IPS-18c (cell line): Measurements from ENCODE around the gene HMCN1.

Source experiments
- H3K4me3 ChIP-seq: 2 replicates; pipeline ENCODE4 v1.7.0; 2013; ENCODE audit warnings: low read depth, mild to moderate bottlenecking, low read length, moderate library complexity; ENCODE audit not compliant: insufficient read depth
- H3K9me3 ChIP-seq: one replicate; pipeline ENCODE4 v1.6.1; 2013; ENCODE audit warnings: mild to moderate bottlenecking, low read length, moderate library complexity; ENCODE audit not compliant: control insufficient read depth, insufficient read depth

The HMCN1 gene

GRCh38 chr1:186218654-186219352 is 484.6 kb downstream of the HMCN1 start:
- Histone ChIP-seq H3K9me3 (peaks cover 5% of the 10 kb centered on the region), H3K4me3 (no peak overlapping the region)

DNA sequence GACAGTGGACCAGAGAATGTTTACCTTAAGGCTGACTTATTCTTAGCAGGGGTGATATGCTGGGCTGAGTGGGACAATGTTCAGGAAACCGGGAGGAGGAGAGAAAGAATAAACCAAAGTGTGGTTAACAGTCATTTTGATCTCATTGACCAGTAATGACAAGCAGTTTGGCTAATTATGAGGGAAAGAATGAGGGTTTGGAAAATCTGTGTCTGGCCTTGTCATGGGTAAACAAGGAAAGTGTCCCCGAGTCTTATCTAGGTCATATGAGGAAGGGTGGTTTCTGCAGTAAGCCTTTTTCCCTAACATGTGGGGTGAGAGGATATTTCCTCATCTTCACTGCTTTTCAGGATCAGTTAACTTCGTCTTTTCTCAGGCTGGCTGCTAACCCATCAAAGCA is 485.9 kb downstream of the HMCN1 start:
- peaks cover 7% of the 10 kb centered on the region for H3K9me3 ChIP-seq
- no peak overlapping the region for H3K4me3 ChIP-seq

DNA sequence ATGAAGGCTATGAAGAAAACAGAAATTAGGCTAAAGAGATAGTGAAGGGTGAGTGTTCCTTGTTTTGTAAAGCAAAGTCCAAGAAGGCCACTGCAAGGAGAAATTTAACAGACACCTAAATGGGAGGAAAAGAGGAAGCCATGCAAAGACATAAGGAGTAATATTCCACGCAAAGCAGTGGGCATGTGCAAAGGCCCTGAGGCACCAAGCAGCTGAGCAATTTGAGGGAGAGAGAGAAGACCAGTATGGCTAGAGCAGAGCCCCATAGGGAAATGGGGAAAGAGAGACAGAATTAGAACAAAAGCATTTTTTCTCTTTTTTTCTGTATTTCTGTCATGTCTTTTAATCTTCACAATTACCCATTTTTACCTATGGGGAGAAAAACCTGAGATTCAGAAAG is 486.7 kb downstream of the HMCN1 start:
- Histone ChIP-seq H3K4me3 (no peak overlapping the region), H3K9me3 (peaks cover 7% of the 10 kb centered on the region)

GRCh38 chr1:186225096-186225495 is 490.9 kb downstream of the HMCN1 start:
- Histone ChIP-seq H3K9me3 (peaks cover 4% of the 10 kb centered on the region), H3K4me3 (no peak overlapping the region)

DNA sequence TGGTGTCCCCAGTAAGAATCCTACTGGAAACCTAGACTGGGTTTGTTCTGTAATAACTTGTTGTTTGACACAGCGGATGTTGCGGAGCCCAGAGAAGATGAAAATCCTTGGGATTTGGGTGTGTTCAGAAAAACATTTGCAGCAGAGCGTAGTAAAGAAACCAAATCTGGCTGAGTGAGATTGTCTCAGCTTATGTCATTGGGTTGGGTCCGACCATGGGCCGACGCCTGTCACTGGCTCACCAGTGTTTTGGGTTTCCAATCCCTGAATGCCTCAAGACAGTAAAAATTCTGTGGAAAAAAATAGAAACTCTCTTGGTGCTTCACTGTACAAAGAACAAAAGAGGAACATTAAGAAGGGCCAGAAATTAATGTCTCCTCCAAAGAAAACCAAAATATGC is 494.6 kb downstream of the HMCN1 start:
- Histone ChIP-seq H3K9me3 (peaks cover 2% of the 10 kb centered on the region), H3K4me3 (no peak overlapping the region)

- Histone ChIP-seq H3K4me3 (no peak overlapping the region), H3K9me3 (no peaks in the 10 kb centered on the region)
These were observed 497.8 kb downstream of the HMCN1 start for GRCh38 chr1:186231861-186232436.

- Histone ChIP-seq H3K9me3 (no peaks in the 10 kb centered on the region), H3K4me3 (no peak overlapping the region)
These were observed 500.9 kb downstream of the HMCN1 start for GRCh38 chr1:186234976-186235686.

- no peak overlapping the region for H3K4me3 ChIP-seq
- H3K9me3 ChIP-seq: no peaks in the 10 kb centered on the region
These were observed 501.5 kb downstream of the HMCN1 start for GRCh38 chr1:186235696-186236095.

GRCh38 chr1:186236921-186237320 is 502.7 kb downstream of the HMCN1 start:
- H3K4me3 ChIP-seq: no peak overlapping the region
- no peaks in the 10 kb centered on the region for H3K9me3 ChIP-seq

DNA sequence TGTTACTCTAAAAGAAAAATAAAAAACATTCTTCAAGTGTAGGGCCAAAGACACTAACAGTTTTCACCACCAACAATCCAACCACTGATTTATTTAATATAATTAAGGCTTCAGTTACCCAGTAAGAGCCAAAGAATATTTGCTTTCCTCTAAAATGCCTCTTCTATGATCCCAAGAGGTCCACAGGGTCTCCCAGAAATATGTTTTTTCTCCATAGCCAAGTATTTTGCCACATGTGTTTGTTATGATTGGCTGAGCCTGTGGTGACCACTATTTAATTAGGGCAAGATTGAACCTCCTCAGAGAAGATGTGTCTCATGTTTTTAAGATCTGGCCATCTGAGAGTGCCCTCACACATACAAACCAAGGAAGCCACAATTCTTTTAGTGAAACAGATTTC is 505.0 kb downstream of the HMCN1 start:
- Histone ChIP-seq H3K4me3 (no peak overlapping the region), H3K9me3 (no peaks in the 10 kb centered on the region)

DNA sequence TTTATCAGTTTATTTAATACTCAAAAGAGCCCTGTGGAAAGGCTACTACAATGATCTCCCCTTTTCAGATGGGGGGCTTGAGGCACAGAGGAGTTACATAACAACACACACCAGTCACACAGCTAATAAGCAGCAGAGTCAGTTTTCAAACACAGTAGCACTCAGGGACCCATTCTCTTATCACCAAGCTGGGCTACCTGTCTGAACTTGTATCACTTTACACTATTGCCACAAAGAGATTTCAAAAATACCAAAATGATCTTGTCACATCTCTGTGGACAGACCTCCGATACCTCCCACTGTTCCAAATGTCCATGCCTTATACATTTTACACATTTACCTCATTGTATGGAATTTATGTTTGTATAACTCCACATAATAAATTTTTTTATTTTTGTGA is 506.2 kb downstream of the HMCN1 start:
- H3K4me3 ChIP-seq: no peak overlapping the region
- no peaks in the 10 kb centered on the region for H3K9me3 ChIP-seq
